Panc1 (cell line): Measurements from ENCODE around the gene SPIRE1. TPM values are rescaled to one million over a fixed set of nuclear protein-coding genes. Genes with fewer than 3 reads are reported as not detected.

Source experiments
- ATAC-seq: fragments of 200-7000 bp; cut with Tn5 transposase; 2 replicates; pipeline ENCODE4 v1.9.1; 2020; ENCODE audit warnings: mild to moderate bottlenecking, moderate library complexity
- BruUV-seq: library from RNA; stranded (reverse); fragments of 400-500 nt; replicated peaks from 2 replicates; lab custom pipeline; 2021; lab: Mats Ljungman, UMichigan
- CTCF ChIA-PET: fragments of 300-600 bp; sonication (Branson Sonifier 250); formaldehyde crosslinking; loops from one replicate; lab custom pipeline; 2022; ENCODE audit warnings: antibody characterized with exemption; lab: Charles Lee
- POLR2A ChIA-PET: fragments of 300-600 bp; sonication (Branson Sonifier 250); formaldehyde crosslinking; loops from one replicate; lab custom pipeline; 2022; ENCODE audit warnings: antibody characterized with exemption; lab: Charles Lee
- DNase-seq: peaks from one replicate; pipeline ENCODE4 v3.0.0-alpha.2; 2010; ENCODE audit warnings: low read depth, low spot score
- H3K27ac ChIP-seq: 2 replicates; pipeline ENCODE4 v1.5.1; 2011; ENCODE audit warnings: mild to moderate bottlenecking, low read length, inconsistent platforms
- H3K27me3 ChIP-seq: fragments of 200-500 bp; sonication (Bioruptor generic); 2 replicates; pipeline ENCODE4 v1.6.0; 2014; ENCODE audit warnings: low read length, inconsistent platforms; ENCODE audit not compliant: control insufficient read depth, insufficient read depth
- H3K36me3 ChIP-seq: fragments of 200-500 bp; sonication (Bioruptor generic); 2 replicates; pipeline ENCODE4 v1.5.1; 2014; ENCODE audit warnings: inconsistent platforms, mild to moderate bottlenecking, low read length, moderate library complexity; ENCODE audit not compliant: control insufficient read depth, insufficient read depth
- H3K4me1 ChIP-seq: 2 replicates; pipeline ENCODE4 v1.5.1; 2011; ENCODE audit warnings: inconsistent platforms, mild to moderate bottlenecking, low read length, moderate library complexity; ENCODE audit not compliant: control insufficient read depth, insufficient read depth
- H3K4me3 ChIP-seq, 2 experiments: 2 replicates each; pipeline ENCODE4 v1.5.1; 2011 to 2012; ENCODE audit warnings: low read depth in 2 of 2, low read length in 2 of 2, mild to moderate bottlenecking in 2 of 2, inconsistent platforms in 1 of 2, moderate library complexity in 1 of 2
- H3K9me3 ChIP-seq: fragments of 200-500 bp; sonication (Bioruptor generic); 2 replicates; pipeline ENCODE4 v1.5.1; 2014; ENCODE audit warnings: low read depth, mild to moderate bottlenecking, inconsistent platforms, low read length, moderate library complexity; ENCODE audit not compliant: control insufficient read depth, insufficient read depth
- CTCF ChIP-seq: fragments of 450-650 bp; IDR thresholded peaks from 2 replicates; pipeline ENCODE4 v1.5.1; 2017; ENCODE audit warnings: mild to moderate bottlenecking
- POLR2AphosphoS5 ChIP-seq: IDR thresholded peaks from 2 replicates; pipeline ENCODE4 v1.6.1; 2012; ENCODE audit warnings: mild to moderate bottlenecking, low read depth, low read length, moderate library complexity
- REST ChIP-seq, 2 experiments: IDR thresholded peaks; 2 replicates each; pipeline ENCODE4 v1.6.1; 2011 to 2012; ENCODE audit warnings: low read depth in 2 of 2, control low read depth in 1 of 2, low read length in 1 of 2, mild to moderate bottlenecking in 1 of 2, moderate library complexity in 1 of 2; ENCODE audit not compliant: insufficient read depth in 1 of 2
- SIN3A ChIP-seq: IDR thresholded peaks from 2 replicates; pipeline ENCODE4 v1.6.1; 2012; ENCODE audit warnings: low read depth, mild to moderate bottlenecking, low read length, moderate library complexity, borderline replicate concordance; ENCODE audit not compliant: insufficient read depth
- TCF7L2 ChIP-seq: IDR thresholded peaks from 2 replicates; pipeline ENCODE4 v1.6.1; 2011; ENCODE audit warnings: mild to moderate bottlenecking, low read depth, low read length, inconsistent platforms
- in situ Hi-C: cut with HindIII; loops from 2 replicates; pipeline ENCODE4 v1.10.0; 2016; ENCODE audit warnings: low sequenced_read_pairs, low pct_unique_long_range_greater_than_20kb
- intact Hi-C: fragments of 100-400 bp; cut with micrococcal nuclease; formaldehyde crosslinking; loops from one replicate; pipeline ENCODE4 v1.10.0; 2022; ENCODE audit not compliant: unreplicated experiment
- total RNA-seq: library from RNA; stranded (reverse); gene quantifications from one replicate; pipeline ENCODE4 v1.2.1, GENCODE V29; 2021; ENCODE audit not compliant: unreplicated experiment

Gene SPIRE1
- total RNA-seq, 1 experiment from 2014 or later, result 45.5 TPM

GRCh38 chr18:12694032-12694431 lies 36.1 kb upstream of the SPIRE1 start:
- Histone ChIP-seq H3K36me3 (peaks cover 19% of the 10 kb centered on the region), H3K4me1 (no peaks in the 10 kb centered on the region), H3K9me3 (no peaks in the 10 kb centered on the region), H3K27ac (no peak overlapping the region), H3K4me3 (no peak overlapping the region), H3K27me3 (no peaks in the 10 kb centered on the region)
- BruUV-seq, result no TSS peak
- ATAC-seq (no peak), DNase-seq (no peak)
- ChIA-PET CTCF (no interaction called here), POLR2A (no interaction called here)
- in situ Hi-C loops, result no loop called here
- intact Hi-C loops, result no loop called here
- no peak for TF ChIP-seq CTCF
- no peak for TF ChIP-seq TCF7L2
- no peak for TF ChIP-seq POLR2AphosphoS5
- no peak for TF ChIP-seq SIN3A
- TF ChIP-seq REST (IDR thresholded peaks at IDR 0.05; ENCODE audit: insufficient read depth in 1 of 2, low read depth in 2 of 2, low read length in 1 of 2), result no peak

- ATAC-seq (no peak), DNase-seq (no peak)
- Histone ChIP-seq H3K9me3 (no peaks in the 10 kb centered on the region), H3K4me1 (no peaks in the 10 kb centered on the region), H3K27me3 (no peaks in the 10 kb centered on the region), H3K4me3 (no peak overlapping the region), H3K36me3 (peaks cover 10% of the 10 kb centered on the region), H3K27ac (no peak overlapping the region)
- in situ Hi-C loops, result no loop called here
- TF ChIP-seq SIN3A, result no peak
- intact Hi-C loops, result no loop called here
- BruUV-seq, result no TSS peak
- ChIA-PET POLR2A (no interaction called here), CTCF (no interaction called here)
Observed at GRCh38 chr18:12692206-12692605, 34.3 kb upstream of the SPIRE1 start.

DNA sequence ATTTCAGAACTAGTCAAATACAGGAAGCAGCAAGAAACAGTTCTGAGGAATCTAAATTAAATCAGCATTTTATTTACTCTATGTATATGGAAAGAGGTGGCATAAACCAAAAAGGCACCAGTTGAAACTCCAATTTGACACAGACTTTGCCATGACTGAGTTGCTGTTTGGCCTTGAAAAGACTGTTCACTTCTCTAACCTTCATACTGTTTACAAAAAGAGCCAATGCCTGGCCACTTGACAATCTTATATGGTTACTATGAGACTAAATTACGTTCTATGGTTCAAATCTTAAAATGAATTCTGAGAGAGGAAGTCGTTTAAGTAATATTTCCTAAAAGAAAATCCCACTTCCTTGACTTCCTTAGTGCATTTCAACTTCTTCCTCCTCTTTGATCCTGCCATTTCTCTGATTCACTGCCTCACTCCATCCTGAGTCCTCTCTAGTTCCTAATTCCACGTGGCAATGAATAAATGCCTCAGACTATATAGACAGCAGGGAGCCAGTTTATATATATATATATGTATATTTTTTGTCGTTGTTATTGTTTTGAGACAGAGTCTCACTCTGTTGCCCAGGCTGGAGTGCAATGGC lies 31.4 kb upstream of the SPIRE1 start:
- ChIA-PET CTCF (no interaction called here), POLR2A (no interaction called here)
- no peaks in the 10 kb centered on the region for H3K9me3 ChIP-seq
- ATAC-seq (no peak), DNase-seq (no peak)
- H3K4me3 ChIP-seq, result no peak overlapping the region
- H3K27me3 ChIP-seq, result no peaks in the 10 kb centered on the region
- no peaks in the 10 kb centered on the region for H3K36me3 ChIP-seq
- intact Hi-C loops (no loop called here), in situ Hi-C loops (no loop called here)
- no peak for TF ChIP-seq CTCF
- TF ChIP-seq REST (IDR thresholded peaks at IDR 0.05; ENCODE audit: insufficient read depth in 1 of 2, low read depth in 2 of 2, low read length in 1 of 2), result no peak
- no peak for TF ChIP-seq SIN3A
- TF ChIP-seq TCF7L2, result no peak
- TF ChIP-seq POLR2AphosphoS5, result no peak
- H3K4me1 ChIP-seq, result no peaks in the 10 kb centered on the region
- BruUV-seq, result no TSS peak
- H3K27ac ChIP-seq, result no peak overlapping the region
